HepG2 (cell line): ENCODE results near the gene KCNQ1OT1. TPM values are rescaled to one million over a fixed set of nuclear protein-coding genes. Genes with fewer than 3 reads are reported as not detected.

Experiments used
- FOSL2 ChIP-seq: sonication (generic); formaldehyde crosslinking; IDR thresholded peaks from 2 replicates; pipeline ENCODE4 v1.4.0; 2020; ENCODE audit warnings: missing genetic modification reagents
- FOXM1 ChIP-seq: sonication (generic); formaldehyde crosslinking; IDR thresholded peaks from 2 replicates; pipeline ENCODE4 v1.5.0; 2020; ENCODE audit warnings: missing genetic modification reagents
- GATAD2A ChIP-seq: IDR thresholded peaks from 2 replicates; pipeline ENCODE4 v1.6.1; 2016
- MED13 ChIP-seq: sonication (generic); formaldehyde crosslinking; IDR thresholded peaks from 2 replicates; pipeline ENCODE4 v1.5.0; 2020; ENCODE audit warnings: missing genetic modification reagents
- PAX8 ChIP-seq: sonication (generic); formaldehyde crosslinking; IDR thresholded peaks from 2 replicates; pipeline ENCODE4 v1.8.0; 2022; ENCODE audit warnings: mild to moderate bottlenecking, missing genetic modification reagents, borderline replicate concordance
- TBP ChIP-seq: sonication (generic); formaldehyde crosslinking; IDR thresholded peaks from 2 replicates; pipeline ENCODE4 v1.5.0; 2020; ENCODE audit warnings: missing genetic modification reagents
- TCF7L2 ChIP-seq: IDR thresholded peaks from 2 replicates; pipeline ENCODE4 v1.6.1; 2011; ENCODE audit warnings: mild to moderate bottlenecking, low read depth, low read length, moderate library complexity
- ZMYM3 ChIP-seq: sonication (generic); formaldehyde crosslinking; IDR thresholded peaks from 2 replicates; pipeline ENCODE4 v1.5.1; 2020; ENCODE audit warnings: mild to moderate bottlenecking, missing genetic modification reagents
- ZNF180 ChIP-seq: sonication (generic); formaldehyde crosslinking; IDR thresholded peaks from 2 replicates; pipeline ENCODE4 v1.4.0; 2020; ENCODE audit warnings: low read depth, missing genetic modification reagents, borderline replicate concordance
- ZNF264 ChIP-seq: sonication (generic); formaldehyde crosslinking; IDR thresholded peaks from 2 replicates; pipeline ENCODE4 v1.4.0; 2020; ENCODE audit warnings: missing genetic modification reagents
- ZNF430 ChIP-seq: sonication (generic); formaldehyde crosslinking; IDR thresholded peaks from 2 replicates; pipeline ENCODE4 v1.9.0; 2021; ENCODE audit warnings: mild to moderate bottlenecking, missing genetic modification reagents
- ZNF441 ChIP-seq: sonication (generic); formaldehyde crosslinking; IDR thresholded peaks from 2 replicates; pipeline ENCODE4 v1.7.0; 2021; ENCODE audit warnings: missing genetic modification reagents, borderline replicate concordance
- ZNF484 ChIP-seq: sonication (generic); formaldehyde crosslinking; IDR thresholded peaks from 2 replicates; pipeline ENCODE4 v1.5.1; 2020; ENCODE audit warnings: mild to moderate bottlenecking, low read depth, missing genetic modification reagents, borderline replicate concordance
- ZNF530 ChIP-seq: sonication (generic); formaldehyde crosslinking; IDR thresholded peaks from 2 replicates; pipeline ENCODE4 v1.5.0; 2020; ENCODE audit warnings: low read depth, mild to moderate bottlenecking, missing genetic modification reagents
- polyA plus RNA-seq, 8 experiments: library from polyadenylated mRNA; depleted of rRNA in 3 of 8; stranded (reverse) in 7 of 8; unstranded in 1 of 8; fragments of >200 nt; fragmentation: Illumina TruSeq in 4 of 8; extraction: Trizol in 4 of 8; gene quantifications; 2 replicates each; pipeline versions ENCODE4 v1.2.1 to v1.2.3, GENCODE V29; 2011 to 2016; ENCODE audit warnings: low read depth in 4 of 8, missing spikeins in 1 of 8, mixed read lengths in 1 of 8; ENCODE audit not compliant: insufficient read depth in 1 of 8
- total RNA-seq, 5 experiments: library from RNA; depleted of rRNA; stranded (reverse); fragments of >200 nt; fragmentation: Illumina TruSeq; extraction: Trizol; gene quantifications; 2 replicates each; pipeline ENCODE4 v1.2.3, GENCODE V29; 2016; ENCODE audit warnings: low read depth in 1 of 5
- TF ChIP-seq, protein P1 (sequence below): sonication (generic); formaldehyde crosslinking; IDR thresholded peaks from 2 replicates; pipeline ENCODE4 v1.8.1; 2023; ENCODE audit warnings: mild to moderate bottlenecking, moderate library complexity, missing genetic modification reagents
- TF ChIP-seq, protein P2 (sequence below): sonication (generic); formaldehyde crosslinking; IDR thresholded peaks from 2 replicates; pipeline ENCODE4 v1.9.0; 2021; ENCODE audit warnings: missing genetic modification reagents, mild to moderate bottlenecking, borderline replicate concordance
- TF ChIP-seq, protein P3 (sequence below): sonication (generic); formaldehyde crosslinking; IDR thresholded peaks from 2 replicates; pipeline ENCODE4 v1.4.0; 2020; ENCODE audit warnings: missing genetic modification reagents
- TF ChIP-seq, protein P4 (sequence below): sonication (generic); formaldehyde crosslinking; conservative IDR thresholded peaks from 2 replicates; pipeline ENCODE4 v1.4.0; 2020; ENCODE audit warnings: mild to moderate bottlenecking, missing genetic modification reagents, moderate library complexity
- TF ChIP-seq, protein P5 (sequence below): sonication (generic); formaldehyde crosslinking; IDR thresholded peaks from 2 replicates; pipeline ENCODE4 v1.4.0; 2020; ENCODE audit warnings: missing genetic modification reagents
- TF ChIP-seq, protein P6 (sequence below): sonication (generic); formaldehyde crosslinking; IDR thresholded peaks from 2 replicates; pipeline ENCODE4 v1.8.1; 2023; ENCODE audit warnings: missing genetic modification reagents, mild to moderate bottlenecking, borderline replicate concordance

Gene KCNQ1OT1
- total and polyA plus RNA-seq, 2 of the 13 experiments (the other 11 are each of a cell fraction or from before 2014, with no cell fraction given): 1.3 to 18.9 TPM

DNA sequence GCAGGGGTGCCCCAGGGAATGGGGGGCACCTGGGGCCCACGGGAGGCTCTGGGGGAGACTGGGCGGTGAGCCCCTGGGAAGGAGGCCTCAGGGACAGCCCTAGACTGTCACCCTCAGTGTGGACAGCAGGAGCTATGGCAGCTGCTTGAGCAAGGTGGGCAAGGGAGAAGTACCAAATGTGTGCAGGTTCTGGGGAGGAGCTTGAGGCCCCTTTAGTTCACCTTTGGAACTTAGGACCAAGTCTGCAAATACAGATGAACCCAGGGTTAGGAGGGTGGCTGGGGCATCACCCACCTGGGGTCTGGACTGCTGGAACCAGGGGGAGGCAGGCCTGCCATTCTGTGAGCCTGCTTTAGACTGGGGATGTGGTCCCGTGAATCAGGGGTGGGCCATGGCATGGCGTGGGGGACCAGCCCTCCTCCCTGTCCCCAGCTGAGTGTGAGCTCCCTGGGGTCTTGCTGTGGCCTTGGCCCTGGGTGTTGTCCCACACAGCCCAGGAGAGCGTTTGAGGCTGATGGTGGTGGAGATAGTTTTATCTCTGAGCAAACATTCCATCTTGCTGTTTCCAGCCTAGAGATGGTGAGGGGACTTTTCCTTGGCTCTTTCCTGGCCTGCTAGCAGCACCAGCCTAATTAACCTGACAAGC, 132.6 kb downstream of the KCNQ1OT1 start (continued):
- no peak for TF ChIP-seq ZNF441 (CRISPR knock-in tag)
- TF ChIP-seq MED13 (CRISPR knock-in tag): 0 out of 2 replicates have a peak, but pooled peaks have one; percentile 55
- TF ChIP-seq GATAD2A (CRISPR knock-in tag): peak; percentile 70
- TF ChIP-seq, protein P1, sequence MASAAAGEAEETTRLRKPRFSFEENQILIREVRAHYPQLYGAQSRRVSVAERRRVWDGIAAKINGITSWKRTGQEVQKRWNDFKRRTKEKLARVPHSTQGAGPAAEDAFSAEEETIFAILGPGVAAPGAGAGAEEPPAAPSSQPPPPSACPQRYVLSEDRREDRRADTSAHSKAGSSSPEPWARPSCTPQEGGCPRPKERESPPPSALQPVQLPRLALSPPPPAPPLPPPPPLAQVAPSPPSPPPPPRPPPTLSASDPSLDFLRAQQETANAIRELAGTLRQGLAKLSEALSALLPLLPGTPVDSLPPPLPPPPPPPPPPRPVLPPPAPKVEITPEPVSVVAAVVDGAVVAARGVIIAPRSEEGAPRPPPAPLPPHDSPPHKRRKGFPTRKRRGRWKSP: no peak
- TF ChIP-seq, protein P2, sequence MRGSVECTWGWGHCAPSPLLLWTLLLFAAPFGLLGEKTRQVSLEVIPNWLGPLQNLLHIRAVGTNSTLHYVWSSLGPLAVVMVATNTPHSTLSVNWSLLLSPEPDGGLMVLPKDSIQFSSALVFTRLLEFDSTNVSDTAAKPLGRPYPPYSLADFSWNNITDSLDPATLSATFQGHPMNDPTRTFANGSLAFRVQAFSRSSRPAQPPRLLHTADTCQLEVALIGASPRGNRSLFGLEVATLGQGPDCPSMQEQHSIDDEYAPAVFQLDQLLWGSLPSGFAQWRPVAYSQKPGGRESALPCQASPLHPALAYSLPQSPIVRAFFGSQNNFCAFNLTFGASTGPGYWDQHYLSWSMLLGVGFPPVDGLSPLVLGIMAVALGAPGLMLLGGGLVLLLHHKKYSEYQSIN (CRISPR knock-in tag): no peak
- TF ChIP-seq, protein P3, sequence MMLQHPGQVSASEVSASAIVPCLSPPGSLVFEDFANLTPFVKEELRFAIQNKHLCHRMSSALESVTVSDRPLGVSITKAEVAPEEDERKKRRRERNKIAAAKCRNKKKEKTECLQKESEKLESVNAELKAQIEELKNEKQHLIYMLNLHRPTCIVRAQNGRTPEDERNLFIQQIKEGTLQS: no peak
- TF ChIP-seq PAX8: no peak
- TF ChIP-seq ZNF430: no peak
- no peak for TF ChIP-seq ZNF530 (CRISPR knock-in tag)
- TF ChIP-seq ZNF180 (CRISPR knock-in tag): no peak
- 0 out of 2 replicates have a peak, but pooled peaks have one; percentile 26 for TF ChIP-seq ZNF264 (CRISPR knock-in tag)
- TF ChIP-seq, protein P4, sequence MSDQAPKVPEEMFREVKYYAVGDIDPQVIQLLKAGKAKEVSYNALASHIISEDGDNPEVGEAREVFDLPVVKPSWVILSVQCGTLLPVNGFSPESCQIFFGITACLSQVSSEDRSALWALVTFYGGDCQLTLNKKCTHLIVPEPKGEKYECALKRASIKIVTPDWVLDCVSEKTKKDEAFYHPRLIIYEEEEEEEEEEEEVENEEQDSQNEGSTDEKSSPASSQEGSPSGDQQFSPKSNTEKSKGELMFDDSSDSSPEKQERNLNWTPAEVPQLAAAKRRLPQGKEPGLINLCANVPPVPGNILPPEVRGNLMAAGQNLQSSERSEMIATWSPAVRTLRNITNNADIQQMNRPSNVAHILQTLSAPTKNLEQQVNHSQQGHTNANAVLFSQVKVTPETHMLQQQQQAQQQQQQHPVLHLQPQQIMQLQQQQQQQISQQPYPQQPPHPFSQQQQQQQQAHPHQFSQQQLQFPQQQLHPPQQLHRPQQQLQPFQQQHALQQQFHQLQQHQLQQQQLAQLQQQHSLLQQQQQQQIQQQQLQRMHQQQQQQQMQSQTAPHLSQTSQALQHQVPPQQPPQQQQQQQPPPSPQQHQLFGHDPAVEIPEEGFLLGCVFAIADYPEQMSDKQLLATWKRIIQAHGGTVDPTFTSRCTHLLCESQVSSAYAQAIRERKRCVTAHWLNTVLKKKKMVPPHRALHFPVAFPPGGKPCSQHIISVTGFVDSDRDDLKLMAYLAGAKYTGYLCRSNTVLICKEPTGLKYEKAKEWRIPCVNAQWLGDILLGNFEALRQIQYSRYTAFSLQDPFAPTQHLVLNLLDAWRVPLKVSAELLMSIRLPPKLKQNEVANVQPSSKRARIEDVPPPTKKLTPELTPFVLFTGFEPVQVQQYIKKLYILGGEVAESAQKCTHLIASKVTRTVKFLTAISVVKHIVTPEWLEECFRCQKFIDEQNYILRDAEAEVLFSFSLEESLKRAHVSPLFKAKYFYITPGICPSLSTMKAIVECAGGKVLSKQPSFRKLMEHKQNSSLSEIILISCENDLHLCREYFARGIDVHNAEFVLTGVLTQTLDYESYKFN (CRISPR knock-in tag): peak; percentile 68
- TF ChIP-seq FOXM1 (CRISPR knock-in tag): no peak
- TF ChIP-seq, protein P5, sequence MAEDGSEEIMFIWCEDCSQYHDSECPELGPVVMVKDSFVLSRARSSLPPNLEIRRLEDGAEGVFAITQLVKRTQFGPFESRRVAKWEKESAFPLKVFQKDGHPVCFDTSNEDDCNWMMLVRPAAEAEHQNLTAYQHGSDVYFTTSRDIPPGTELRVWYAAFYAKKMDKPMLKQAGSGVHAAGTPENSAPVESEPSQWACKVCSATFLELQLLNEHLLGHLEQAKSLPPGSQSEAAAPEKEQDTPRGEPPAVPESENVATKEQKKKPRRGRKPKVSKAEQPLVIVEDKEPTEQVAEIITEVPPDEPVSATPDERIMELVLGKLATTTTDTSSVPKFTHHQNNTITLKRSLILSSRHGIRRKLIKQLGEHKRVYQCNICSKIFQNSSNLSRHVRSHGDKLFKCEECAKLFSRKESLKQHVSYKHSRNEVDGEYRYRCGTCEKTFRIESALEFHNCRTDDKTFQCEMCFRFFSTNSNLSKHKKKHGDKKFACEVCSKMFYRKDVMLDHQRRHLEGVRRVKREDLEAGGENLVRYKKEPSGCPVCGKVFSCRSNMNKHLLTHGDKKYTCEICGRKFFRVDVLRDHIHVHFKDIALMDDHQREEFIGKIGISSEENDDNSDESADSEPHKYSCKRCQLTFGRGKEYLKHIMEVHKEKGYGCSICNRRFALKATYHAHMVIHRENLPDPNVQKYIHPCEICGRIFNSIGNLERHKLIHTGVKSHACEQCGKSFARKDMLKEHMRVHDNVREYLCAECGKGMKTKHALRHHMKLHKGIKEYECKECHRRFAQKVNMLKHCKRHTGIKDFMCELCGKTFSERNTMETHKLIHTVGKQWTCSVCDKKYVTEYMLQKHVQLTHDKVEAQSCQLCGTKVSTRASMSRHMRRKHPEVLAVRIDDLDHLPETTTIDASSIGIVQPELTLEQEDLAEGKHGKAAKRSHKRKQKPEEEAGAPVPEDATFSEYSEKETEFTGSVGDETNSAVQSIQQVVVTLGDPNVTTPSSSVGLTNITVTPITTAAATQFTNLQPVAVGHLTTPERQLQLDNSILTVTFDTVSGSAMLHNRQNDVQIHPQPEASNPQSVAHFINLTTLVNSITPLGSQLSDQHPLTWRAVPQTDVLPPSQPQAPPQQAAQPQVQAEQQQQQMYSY (CRISPR knock-in tag): no peak
- TF ChIP-seq, protein P6, sequence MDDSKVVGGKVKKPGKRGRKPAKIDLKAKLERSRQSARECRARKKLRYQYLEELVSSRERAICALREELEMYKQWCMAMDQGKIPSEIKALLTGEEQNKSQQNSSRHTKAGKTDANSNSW (CRISPR knock-in tag): no peak
- TF ChIP-seq TCF7L2: no peak
- no peak for TF ChIP-seq TBP
- peak; percentile 35; the same call in 1 of the 2 replicates for TF ChIP-seq ZMYM3 (CRISPR knock-in tag)
- TF ChIP-seq ZNF484 (CRISPR knock-in tag): no peak
- no peak; the same call in 1 of the 2 replicates for TF ChIP-seq FOSL2 (CRISPR knock-in tag)
